RWPE1 (cell line): ENCODE results near the gene MANSC4.

Experiments used
- CTCF ChIA-PET: fragments of 350-600 bp; sonication (Branson Sonifier 250); formaldehyde crosslinking; extraction: SDS; loops from one replicate; lab custom pipeline; 2021; lab: Yijun Ruan, JAX
- POLR2A ChIA-PET: fragments of 400-600 bp; formaldehyde crosslinking; extraction: SDS; loops from one replicate; lab custom pipeline; 2020; ENCODE audit warnings: antibody characterized with exemption; ENCODE audit not compliant: low non-redundant PET; lab: Yijun Ruan, JAX
- DNase-seq: peaks from one replicate; pipeline ENCODE4 v3.0.0; 2012; ENCODE audit warnings: low spot score
- H3K27ac ChIP-seq: fragments of 450-650 bp; 2 replicates; pipeline ENCODE4 v1.5.1; 2017
- CTCF ChIP-seq: fragments of 450-650 bp; conservative IDR thresholded peaks from 2 replicates; pipeline ENCODE4 v1.5.1; 2017; ENCODE audit warnings: low read depth, mild to moderate bottlenecking

MANSC4 gene

GRCh38 chr12:27812502-27812901 lies 32.5 kb upstream of the MANSC4 start:
- POLR2A ChIA-PET = no interaction called here
- TF ChIP-seq CTCF = no peak

GRCh38 chr12:27810756-27811155 lies 30.7 kb upstream of the MANSC4 start:
- ChIA-PET CTCF (interaction anchor here (1.2 kb wide), 1 partner anchor 10 kb away, joined by 3 read pairs; no protein-coding TSS in a partner anchor), POLR2A (interaction anchor here (0.6 kb wide), 1 partner anchor 940 kb away, joined by 3 read pairs; no protein-coding TSS in a partner anchor)
- H3K27ac ChIP-seq = no peak overlapping the region
- no peak for DNase-seq
- TF ChIP-seq CTCF = no peak

More at GRCh38 chr12:27812502-27812901, 32.5 kb upstream of the MANSC4 start:
- H3K27ac ChIP-seq = no peak overlapping the region
- CTCF ChIA-PET = interaction anchor here (1.1 kb wide), 1 partner anchor 9 kb away, joined by 7 read pairs; no protein-coding TSS in a partner anchor
- DNase-seq = no peak

- CTCF ChIA-PET = no interaction called here
- no peak for TF ChIP-seq CTCF
- POLR2A ChIA-PET = no interaction called here
- H3K27ac ChIP-seq = no peak overlapping the region
- DNase-seq = no peak
These were observed 28.8 kb upstream of the MANSC4 start for GRCh38 chr12:27808841-27809240.

GRCh38 chr12:27807063-27807703 lies 27.1 kb upstream of the MANSC4 start:
- POLR2A ChIA-PET = no interaction called here
- TF ChIP-seq CTCF = no peak
- CTCF ChIA-PET = interaction anchor here (0.7 kb wide), 1 partner anchor 11 kb away, joined by 3 read pairs; no protein-coding TSS in a partner anchor
- H3K27ac ChIP-seq = no peak overlapping the region
- no peak for DNase-seq

- POLR2A ChIA-PET = no interaction called here
- H3K27ac ChIP-seq = no peak overlapping the region
- no peak for TF ChIP-seq CTCF
- CTCF ChIA-PET = no interaction called here
- no peak for DNase-seq
These were observed 26.2 kb upstream of the MANSC4 start for GRCh38 chr12:27806259-27806658.

GRCh38 chr12:27805238-27805637 lies 25.2 kb upstream of the MANSC4 start:
- TF ChIP-seq CTCF = no peak
- no peak for DNase-seq
- POLR2A ChIA-PET = no interaction called here
- CTCF ChIA-PET = interaction anchor here (0.6 kb wide), 1 partner anchor 99 kb away, joined by 3 read pairs; no protein-coding TSS in a partner anchor
- no peak overlapping the region for H3K27ac ChIP-seq
